ENCODE data around the gene AFTPH. TPM values are rescaled to one million over a fixed set of nuclear protein-coding genes. Genes with fewer than 3 reads are reported as not detected.

Gene AFTPH
- total and polyA plus RNA-seq, 9 of the 15 experiments (the other 6 are each of a cell fraction or from before 2014, with no cell fraction given): 8.0 to 26.2 (median 13.8) TPM

- Histone ChIP-seq H3K9ac (ENCODE audit: insufficient read depth in 1 of 2, low read depth in 2 of 2, low read length in 2 of 2) (no peak overlapping the region), H3K36me3 (ENCODE audit: control insufficient read depth, insufficient read depth, low read length) (no peaks in the 10 kb centered on the region), H3K27me3 (ENCODE audit: control insufficient read depth in 2 of 2, insufficient read depth in 2 of 2, low read length in 2 of 2) (peaks cover 27 to 53% of the 10 kb centered on the region in 2 experiments), H3K79me2 (ENCODE audit: control insufficient read depth, insufficient read depth, low read length) (no peaks in the 10 kb centered on the region), H3K9me3 (replicated peaks; ENCODE audit: control insufficient read depth, insufficient read depth, low read depth, low read length) (no peaks in the 10 kb centered on the region), H3K27ac (ENCODE audit: extremely low read depth, low read depth, low read length) (no peak overlapping the region), H3K4me2 (ENCODE audit: insufficient read depth, low read length) (no peak overlapping the region), H3K4me1 (replicated peaks in 1 of 2; ENCODE audit: control insufficient read depth in 2 of 2, insufficient read depth in 2 of 2, low read length in 2 of 2) (no peaks in the 10 kb centered on the region), H3K9me1 (ENCODE audit: control insufficient read depth, insufficient read depth, low read length) (no peaks in the 10 kb centered on the region), H2AFZ (ENCODE audit: low read depth, low read length) (no peak overlapping the region), H3K4me3 (no peak overlapping the region), H4K20me1 (replicated peaks; ENCODE audit: control insufficient read depth, insufficient read depth, low read length) (0 out of 2 replicates have a peak, but pooled peaks cover under 1% of the 10 kb centered on the region)
- POLR2A ChIA-PET: interaction anchor here (0.9 to 1.1 kb wide), 4 partner anchors 12 to 42 kb away, joined by 3 read pairs; partner anchors contain the start of gene AFTPH
- ATAC-seq (no peak), DNase-seq (ENCODE audit: extremely low read depth in 1 of 4, low spot score in 3 of 4) (no peak), FAIRE-seq (no peak)
- in situ Hi-C loops (cut with MboI) (loop anchor here (10.0 kb wide), 1 partner anchor 427 kb away; no protein-coding TSS in a partner anchor), intact Hi-C loops (cut with micrococcal nuclease) (no loop called here)
- no peak for TF ChIP-seq NR2C2 (CRISPR knock-in tag; IDR thresholded peaks at IDR 0.05)
- no peak for TF ChIP-seq NR2C2 (tag; IDR thresholded peaks at IDR 0.05)
- TF ChIP-seq, protein P1, sequence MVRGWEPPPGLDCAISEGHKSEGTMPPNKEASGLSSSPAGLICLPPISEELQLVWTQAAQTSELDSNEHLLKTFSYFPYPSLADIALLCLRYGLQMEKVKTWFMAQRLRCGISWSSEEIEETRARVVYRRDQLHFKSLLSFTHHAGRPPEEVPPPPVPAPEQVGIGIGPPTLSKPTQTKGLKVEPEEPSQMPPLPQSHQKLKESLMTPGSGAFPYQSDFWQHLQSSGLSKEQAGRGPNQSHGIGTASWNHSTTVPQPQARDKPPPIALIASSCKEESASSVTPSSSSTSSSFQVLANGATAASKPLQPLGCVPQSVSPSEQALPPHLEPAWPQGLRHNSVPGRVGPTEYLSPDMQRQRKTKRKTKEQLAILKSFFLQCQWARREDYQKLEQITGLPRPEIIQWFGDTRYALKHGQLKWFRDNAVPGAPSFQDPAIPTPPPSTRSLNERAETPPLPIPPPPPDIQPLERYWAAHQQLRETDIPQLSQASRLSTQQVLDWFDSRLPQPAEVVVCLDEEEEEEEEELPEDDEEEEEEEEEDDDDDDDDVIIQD (CRISPR knock-in tag; IDR thresholded peaks at IDR 0.05): no peak
- TF ChIP-seq SRSF3 (IDR thresholded peaks at IDR 0.05; ENCODE audit: insufficient read depth, low read length): no peak
- no peak for TF ChIP-seq XRCC5 (IDR thresholded peaks at IDR 0.05; ENCODE audit: low read depth, low read length)
- TF ChIP-seq ZNF75A (CRISPR knock-in tag; IDR thresholded peaks at IDR 0.05): no peak
- TF ChIP-seq MAFF (IDR thresholded peaks at IDR 0.05; ENCODE audit: low read length): 0 out of 2 replicates have a peak, but pooled peaks have one; percentile 8
- WGBS (ENCODE audit: insufficient coverage, low coverage, missing lambda C conversion rate): 0% methylated on average over 1 of the region's 1 CpG
- no TSS peak for BruUV-seq (replicated peaks)
- CTCF ChIA-PET (ENCODE audit: low intra/inter-chr PET ratio): no interaction called here
These were observed 41.9 kb upstream of the AFTPH start for GRCh38 chr2:64482243-64482642.

Measured in K562 (cell line).